ENCODE data around the gene KLF12.

KLF12 gene

GRCh38 chr13:74102691-74103090 is 31.5 kb downstream of the KLF12 start:
- Histone ChIP-seq H3K36me3 (no peaks in the 10 kb centered on the region), H3K27ac (no peak overlapping the region), H3K4me1 (peaks cover 0 to 14% (median 2%) of the 10 kb centered on the region in 4 donors), H3K27me3 (no peaks in the 10 kb centered on the region), H3K9me3 (no peaks in the 10 kb centered on the region), H3K4me3 (no peak overlapping the region)
- intact Hi-C loops (cut with DNase I; ENCODE audit: low total_unique reads), result no loop called here
- no peak for TF ChIP-seq CTCF (IDR thresholded peaks at IDR 0.05)
- no peak for DNase-seq

- Histone ChIP-seq H3K9me3 (no peaks in the 10 kb centered on the region), H3K27me3 (no peaks in the 10 kb centered on the region), H3K4me3 (no peak overlapping the region), H3K4me1 (peaks cover 0 to 25% (median 2%) of the 10 kb centered on the region in 4 donors), H3K36me3 (no peaks in the 10 kb centered on the region), H3K27ac (no peak overlapping the region)
- intact Hi-C loops (cut with DNase I; ENCODE audit: low total_unique reads), result no loop called here
- no peak for DNase-seq
- TF ChIP-seq CTCF (IDR thresholded peaks at IDR 0.05), result no peak
These were observed 32.8 kb downstream of the KLF12 start for GRCh38 chr13:74101436-74101835.

- DNase-seq, result no peak
- no peak for TF ChIP-seq CTCF (IDR thresholded peaks at IDR 0.05)
- intact Hi-C loops (cut with DNase I; ENCODE audit: low total_unique reads), result no loop called here
- H3K36me3 ChIP-seq, result no peaks in the 10 kb centered on the region
- no peak overlapping the region for H3K4me3 ChIP-seq
- H3K27ac ChIP-seq, result no peak overlapping the region
- H3K4me1 ChIP-seq, result peaks cover 0 to 23% (median 0%) of the 10 kb centered on the region in 4 donors
- no peaks in the 10 kb centered on the region for H3K9me3 ChIP-seq
- no peaks in the 10 kb centered on the region for H3K27me3 ChIP-seq
These were observed 36.1 kb downstream of the KLF12 start for GRCh38 chr13:74098077-74098476.

GRCh38 chr13:74097116-74097515 is 37.1 kb downstream of the KLF12 start:
- peaks cover 0 to 32% (median 0%) of the 10 kb centered on the region in 4 donors for H3K4me1 ChIP-seq
- H3K27me3 ChIP-seq, result no peaks in the 10 kb centered on the region
- H3K27ac ChIP-seq, result no peak overlapping the region
- no peak overlapping the region for H3K4me3 ChIP-seq
- no peak for TF ChIP-seq CTCF (IDR thresholded peaks at IDR 0.05)
- DNase-seq, result no peak
- H3K36me3 ChIP-seq, result no peaks in the 10 kb centered on the region
- no peaks in the 10 kb centered on the region for H3K9me3 ChIP-seq
- intact Hi-C loops (cut with DNase I; ENCODE audit: low total_unique reads), result no loop called here

- no peaks in the 10 kb centered on the region for H3K36me3 ChIP-seq
- H3K9me3 ChIP-seq, result no peaks in the 10 kb centered on the region
- H3K4me1 ChIP-seq, result peaks cover 0 to 57% (median 2%) of the 10 kb centered on the region in 4 donors
- TF ChIP-seq CTCF (IDR thresholded peaks at IDR 0.05), result no peak
- DNase-seq, result no peak
- no peak overlapping the region for H3K4me3 ChIP-seq
- no peaks in the 10 kb centered on the region for H3K27me3 ChIP-seq
- H3K27ac ChIP-seq, result no peak overlapping the region
- intact Hi-C loops (cut with DNase I; ENCODE audit: low total_unique reads), result no loop called here
These were observed 40.5 kb downstream of the KLF12 start for GRCh38 chr13:74093691-74094090.

GRCh38 chr13:74092711-74093110 is 41.5 kb downstream of the KLF12 start:
- H3K27me3 ChIP-seq, result no peaks in the 10 kb centered on the region
- no peak for TF ChIP-seq CTCF (IDR thresholded peaks at IDR 0.05)
- intact Hi-C loops (cut with DNase I; ENCODE audit: low total_unique reads), result no loop called here

More at GRCh38 chr13:74092711-74093110, 41.5 kb downstream of the KLF12 start:
- no peak overlapping the region for H3K27ac ChIP-seq
- H3K9me3 ChIP-seq, result no peaks in the 10 kb centered on the region
- DNase-seq, result no peak
- H3K4me1 ChIP-seq, result peaks cover 0 to 67% (median 7%) of the 10 kb centered on the region in 4 donors
- no peaks in the 10 kb centered on the region for H3K36me3 ChIP-seq
- H3K4me3 ChIP-seq, result no peak overlapping the region

Data from tibial artery (tissue), 4 donors.